ENCODE data around the gene PACC1. TPM values are rescaled to one million over a fixed set of nuclear protein-coding genes. Genes with fewer than 3 reads are reported as not detected.

PACC1 gene
- total and polyA plus RNA-seq, 2 donors (not counting 3 experiments of a cell fraction or from before 2014, with no cell fraction given) = 21.0 to 22.3 TPM

- Histone ChIP-seq H3K4me3 (replicated peaks in 1 of 3; ENCODE audit: insufficient read depth in 1 of 3, low read depth in 1 of 3, low read length in 3 of 3) (no peak overlapping the region), H3K9ac (replicated peaks; ENCODE audit: extremely low read depth, insufficient read depth, low read length) (no peak overlapping the region), H3K36me3 (ENCODE audit: control insufficient read depth in 2 of 2, extremely low read depth in 1 of 2, insufficient read depth in 2 of 2, low read length in 2 of 2) (no peaks in the 10 kb centered on the region), H3K27ac (ENCODE audit: insufficient read depth, low read depth, low read length) (no peak overlapping the region), H4K20me1 (replicated peaks; ENCODE audit: control insufficient read depth, extremely low read depth, insufficient read depth, low read length) (no peaks in the 10 kb centered on the region), H3K27me3 (ENCODE audit: control insufficient read depth in 2 of 2, insufficient read depth in 2 of 2, low read length in 2 of 2) (no peaks in the 10 kb centered on the region), H3K4me2 (ENCODE audit: insufficient read depth, low read length) (no peak overlapping the region), H3K79me2 (ENCODE audit: control insufficient read depth, insufficient read depth, low read length) (no peaks in the 10 kb centered on the region), H3K9me1 (replicated peaks; ENCODE audit: control insufficient read depth, extremely low read depth, insufficient read depth, low read length) (no peaks in the 10 kb centered on the region), H2AFZ (ENCODE audit: low read depth, low read length) (no peak overlapping the region), H3K9me3 (replicated peaks; ENCODE audit: control insufficient read depth, insufficient read depth, low read length) (no peaks in the 10 kb centered on the region), H3K4me1 (ENCODE audit: control insufficient read depth, extremely low read depth, insufficient read depth, low read length) (no peaks in the 10 kb centered on the region)
- TF ChIP-seq MYC (IDR thresholded peaks at IDR 0.05; ENCODE audit: low read depth, low read length) (no peak), EZH2 (IDR thresholded peaks at IDR 0.05; ENCODE audit: borderline replicate concordance, low read depth, low read length, severe bottlenecking) (no peak), POLR2A (IDR thresholded peaks at IDR 0.05; ENCODE audit: low read depth, low read length) (no peak), JUN (IDR thresholded peaks at IDR 0.05; ENCODE audit: borderline replicate concordance, insufficient read depth, insufficient read length, low read depth) (no peak), FOS (IDR thresholded peaks at IDR 0.05; ENCODE audit: borderline replicate concordance, insufficient read depth, low read length) (no peak), CTCF (IDR thresholded peaks at IDR 0.05; ENCODE audit: extremely low read depth in 1 of 2, insufficient read depth in 1 of 2, low read depth in 1 of 2, low read length in 2 of 2) (no peak), MAX (IDR thresholded peaks at IDR 0.05; ENCODE audit: insufficient read depth, insufficient read length) (no peak), POLR2AphosphoS5 (IDR thresholded peaks at IDR 0.05; ENCODE audit: insufficient read depth, low read depth, low read length) (no peak), GATA2 (IDR thresholded peaks at IDR 0.05; ENCODE audit: insufficient read depth, insufficient read length, low read depth, low read length) (no peak)
- POLR2A ChIA-PET = no interaction called here
- no TSS peak for BruUV-seq (replicated peaks)
- DNase-seq (ENCODE audit: low read depth, low spot score) = no peak
- CTCF ChIA-PET = interaction anchor here (1.2 kb wide), 1 partner anchor 375 kb away, joined by 5 read pairs; no protein-coding TSS in a partner anchor
- intact Hi-C loops (cut with micrococcal nuclease) (no loop called here), dilution Hi-C loops (cut with MboI; ENCODE audit: extremely low pct_ligation_motif_present, low sequenced_read_pairs) (no loop called here)
- FAIRE-seq = no peak
Observed at GRCh38 chr1:212446333-212446732, 31.6 kb upstream of the PACC1 start.
